ENCODE data around the gene KRT13. TPM values are rescaled to one million over a fixed set of nuclear protein-coding genes. Genes with fewer than 3 reads are reported as not detected.
A peak's percentile ranks its signal among the peaks of the same experiment; 100 is the strongest.

Gene KRT13
- total RNA-seq, 1 experiment from 2014 or later = 0.34 TPM

DNA sequence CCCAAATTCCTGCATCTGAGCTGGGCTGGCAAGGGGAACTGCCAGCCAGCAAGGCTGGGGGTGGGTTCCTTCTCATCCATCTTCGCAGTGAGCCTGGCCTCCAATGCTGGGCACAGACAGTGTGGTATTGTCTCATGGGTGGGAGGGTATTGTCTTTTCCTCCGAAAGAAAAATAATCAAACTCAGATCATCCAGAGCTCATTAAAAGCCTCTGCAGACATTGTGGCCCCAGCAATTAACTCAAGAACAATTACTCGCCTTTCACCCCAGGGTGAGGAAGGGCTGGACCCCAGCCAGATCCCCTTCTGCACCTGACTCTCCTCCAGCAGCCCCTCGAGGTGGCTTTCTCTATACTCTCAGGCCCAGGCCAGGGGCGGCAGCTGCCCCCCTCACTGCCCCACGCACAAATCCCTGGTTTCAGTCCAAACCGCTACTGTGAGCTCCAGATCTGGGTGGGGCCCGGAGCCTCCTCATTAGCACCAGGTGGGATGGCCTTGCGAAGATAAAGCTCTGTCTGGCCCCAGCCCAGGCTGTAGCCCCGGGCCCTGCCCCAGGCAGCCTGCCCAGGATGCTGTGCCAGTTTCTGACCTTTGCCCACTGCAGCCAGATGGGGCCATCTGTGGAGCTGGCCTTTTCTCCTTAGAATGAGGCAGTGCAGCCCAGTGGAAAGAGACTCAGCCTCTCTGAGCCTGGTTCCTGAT, 15.6 kb upstream of the KRT13 start:
- peak; percentile 84 for DNase-seq (ENCODE audit: low read depth)

DNA sequence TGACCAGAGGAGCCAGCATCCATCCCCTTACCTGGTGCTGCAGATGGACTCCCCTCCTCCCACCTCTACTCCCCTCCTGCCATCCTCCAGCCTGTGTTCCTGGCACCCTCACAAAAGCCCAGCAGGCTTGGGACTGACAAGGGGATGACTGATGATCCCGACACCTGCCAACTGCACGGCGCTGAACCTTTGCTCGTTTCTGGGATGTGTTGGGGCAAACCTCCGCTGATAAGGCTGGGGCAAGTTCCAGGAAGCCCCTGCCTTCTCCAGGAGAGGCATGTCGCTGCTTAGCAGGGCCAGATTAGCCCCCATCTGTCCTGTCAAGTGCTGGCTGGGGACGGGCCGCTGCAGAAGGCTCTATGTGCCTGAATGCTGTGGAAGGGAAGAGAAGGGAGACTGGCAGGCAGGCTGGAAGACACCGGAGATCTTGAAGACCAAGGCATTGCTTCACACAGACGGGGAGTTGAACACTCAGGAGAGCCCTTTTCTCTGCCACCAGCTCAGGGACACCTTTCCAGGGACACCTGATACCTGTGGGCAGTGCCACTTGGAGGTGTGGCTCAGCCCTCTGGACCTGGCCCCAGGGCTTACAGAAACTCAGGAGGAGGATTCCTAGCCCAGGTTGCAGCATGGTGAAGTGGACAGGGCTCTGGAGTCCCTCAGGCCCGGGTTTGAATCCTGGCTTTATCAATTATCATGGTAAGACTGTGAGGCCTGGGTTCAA, 14.3 kb upstream of the KRT13 start:
- peak; percentile 73 for DNase-seq (ENCODE audit: low read depth)

DNA sequence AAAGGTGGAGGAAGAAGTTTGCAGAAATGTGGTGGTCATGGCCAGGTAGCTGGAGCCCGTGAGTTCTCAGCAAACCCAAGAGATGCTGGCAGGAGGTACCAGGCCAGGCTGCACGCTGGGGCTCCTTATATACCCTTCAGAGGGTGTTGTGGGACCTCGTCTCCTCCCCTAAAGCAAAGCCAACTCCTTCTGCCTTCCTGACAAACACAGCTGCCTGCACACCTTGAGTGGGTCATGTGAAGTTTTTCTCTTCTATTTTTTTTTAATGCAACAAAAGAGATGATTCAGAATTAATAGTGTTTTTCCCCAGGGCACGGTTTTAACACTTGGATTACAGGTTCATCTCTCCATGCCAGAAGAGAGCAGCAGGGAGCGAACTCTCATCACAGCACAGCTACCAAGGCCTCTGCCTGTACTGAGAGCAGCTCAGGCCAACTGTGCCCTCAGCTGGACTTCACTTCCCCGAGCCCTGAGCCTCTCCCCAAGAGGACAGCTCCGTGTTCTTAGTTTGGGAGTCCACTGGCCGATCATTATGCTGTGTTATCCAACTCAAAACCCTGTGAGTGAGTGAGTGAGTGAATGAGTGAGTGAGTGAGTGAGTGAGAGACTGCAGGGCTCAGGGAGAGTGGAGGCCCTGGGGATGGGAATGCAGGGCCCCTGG, 13.5 kb upstream of the KRT13 start, which contains the start of gene KRT15:
Gene KRT15 (minus strand): TSS at position 102 of the 661 bp plus-strand sequence. CDS start 63 bp downstream, at position 39.
- DNase-seq (ENCODE audit: low read depth) = peak; percentile 89

DNA sequence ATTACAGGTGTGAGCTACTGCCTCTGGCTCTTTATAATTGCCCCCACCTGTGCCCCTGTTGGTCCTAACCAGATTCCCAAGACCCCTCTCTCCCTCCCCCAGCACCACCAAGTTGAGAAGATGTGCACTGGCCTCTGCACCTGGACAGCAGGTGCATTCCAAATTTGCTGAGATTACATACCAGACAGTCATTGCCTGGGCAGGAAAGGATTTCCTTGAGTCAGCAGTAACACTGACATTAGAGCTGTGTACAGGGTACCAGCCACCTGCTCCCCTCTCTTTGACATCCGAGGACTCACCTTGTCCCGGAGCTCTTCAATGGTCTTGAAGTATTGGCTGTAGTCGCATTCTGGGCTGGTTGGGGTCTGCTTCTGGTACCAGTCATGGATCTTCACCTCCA, 12.6 kb upstream of the KRT13 start:
- DNase-seq (ENCODE audit: low read depth) = no peak

DNA sequence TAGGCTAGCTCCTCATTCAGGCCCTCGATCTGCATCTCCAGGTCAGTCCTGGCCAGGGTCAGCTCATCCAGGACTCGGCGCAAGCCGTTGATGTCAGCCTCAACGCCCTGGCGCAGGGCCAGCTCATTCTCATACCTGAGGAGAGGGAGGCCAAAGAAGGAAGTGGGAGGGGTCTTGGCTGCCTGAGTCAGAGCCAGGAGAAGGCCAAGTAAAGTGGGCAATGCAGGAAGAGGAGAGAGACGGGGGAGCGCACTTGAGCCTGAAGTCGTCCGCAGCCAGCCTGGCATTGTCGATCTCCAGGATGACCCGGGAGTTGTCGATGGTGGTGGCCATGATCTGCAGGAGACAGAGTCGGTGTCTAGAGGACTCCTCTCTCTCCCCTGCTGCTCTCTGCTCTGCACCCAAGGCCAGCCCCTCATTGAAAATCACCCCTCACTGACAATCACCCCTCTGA, 11.4 kb upstream of the KRT13 start:
- DNase-seq (ENCODE audit: low read depth) = no peak

DNA sequence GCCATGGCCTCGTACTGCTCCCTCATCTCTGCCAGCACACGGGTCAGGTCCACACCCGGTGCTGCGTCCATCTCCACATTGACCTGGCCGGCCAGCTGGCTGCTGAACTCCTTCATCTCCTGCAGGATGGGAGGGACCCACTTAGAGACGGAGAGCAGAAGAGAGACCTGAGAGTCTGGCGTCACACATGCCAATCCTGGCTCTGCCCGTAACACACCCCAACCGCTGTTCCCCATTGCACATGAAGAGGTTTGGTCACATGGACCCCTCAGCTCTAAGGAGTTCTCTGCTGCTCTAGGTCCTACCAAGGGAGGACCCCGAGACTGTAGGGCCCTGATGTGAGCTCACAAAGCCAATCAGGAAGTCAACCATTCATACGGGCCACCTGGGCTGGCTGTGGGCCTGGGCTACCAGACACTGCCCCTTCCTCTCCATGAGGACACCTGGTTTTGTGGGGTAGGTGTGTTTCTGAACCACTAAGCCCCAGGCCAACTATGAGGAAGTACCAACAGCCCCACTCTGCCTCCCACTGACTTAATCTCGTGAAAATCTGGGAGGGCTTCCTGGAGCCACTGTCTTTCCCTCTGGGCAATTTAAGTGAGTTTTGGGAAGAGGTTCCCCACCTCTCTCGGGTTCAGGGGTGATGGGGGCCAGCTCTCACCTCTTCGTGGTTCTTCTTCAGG, 10.9 kb upstream of the KRT13 start:
- DNase-seq (ENCODE audit: low read depth) = no peak

DNA sequence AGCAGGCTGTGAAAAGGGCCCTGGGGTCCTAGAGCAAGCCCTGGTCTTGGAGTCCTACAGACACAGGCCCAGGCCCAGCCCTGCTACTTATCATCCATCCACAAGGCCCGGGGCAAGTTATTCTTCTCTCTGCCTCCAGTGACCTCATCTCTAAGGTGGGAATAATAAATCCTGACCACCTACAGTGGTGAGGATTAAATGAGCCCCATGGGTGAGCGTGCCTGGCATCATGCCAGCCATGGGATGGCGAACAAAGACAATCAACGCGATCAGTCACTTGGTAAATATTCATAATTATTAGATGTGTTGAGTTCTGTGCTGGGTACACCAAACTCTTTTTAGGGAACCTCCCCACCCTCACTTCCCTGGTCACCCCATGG, 7.7 kb upstream of the KRT13 start:
- no peak for DNase-seq (ENCODE audit: low read depth)

DNA sequence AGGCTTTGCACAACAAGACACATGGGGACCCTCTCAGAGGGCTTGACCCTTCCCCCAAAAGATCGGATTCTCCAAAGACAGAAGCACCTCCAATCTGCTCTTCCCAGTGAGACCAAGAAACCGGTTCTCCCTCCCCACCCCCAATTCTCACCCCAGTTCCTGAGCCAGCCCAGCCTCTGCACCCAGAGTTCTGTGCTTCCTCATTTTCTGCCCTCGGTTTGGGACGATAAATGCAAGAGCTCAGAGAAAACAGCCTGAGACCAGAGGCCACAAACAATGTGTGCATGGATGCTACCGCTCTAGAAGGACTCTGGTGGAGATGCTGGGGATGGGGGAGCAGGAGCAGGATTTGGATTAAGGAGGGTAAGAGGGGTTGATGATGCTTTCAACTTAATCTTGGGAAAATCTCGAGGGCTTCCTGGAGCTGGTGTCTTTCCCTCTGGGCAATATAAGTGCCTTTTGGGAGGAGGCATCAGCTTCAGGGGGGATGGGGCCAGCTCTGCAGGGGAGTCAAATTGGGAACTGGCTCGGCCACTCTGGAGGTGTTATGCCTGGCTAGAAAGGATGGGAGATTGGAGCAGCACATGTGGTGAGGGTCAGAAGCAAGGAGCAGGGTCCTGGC, 7.2 kb upstream of the KRT13 start:
- no peak for DNase-seq (ENCODE audit: low read depth)

DNA sequence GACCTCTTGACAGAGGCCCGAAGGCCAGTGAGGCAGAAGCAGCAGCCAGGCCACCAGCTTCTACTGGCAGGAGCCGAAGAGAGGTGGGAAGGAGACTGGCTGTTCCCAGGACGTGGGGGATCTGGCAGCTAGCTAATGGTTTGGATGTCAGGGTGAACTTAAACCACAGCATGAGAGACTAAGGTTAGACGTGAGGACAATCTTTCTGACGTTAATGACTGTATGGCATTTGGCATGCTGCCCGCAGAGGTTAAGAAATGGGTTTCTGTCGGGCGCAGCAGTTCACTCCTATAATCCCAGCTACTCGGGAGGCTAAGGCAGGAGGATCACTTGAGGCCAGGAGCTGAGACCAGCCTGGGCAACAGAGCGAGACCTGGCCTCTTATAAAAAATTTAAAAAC, 6.3 kb upstream of the KRT13 start:
- DNase-seq (ENCODE audit: low read depth) = no peak

DNA sequence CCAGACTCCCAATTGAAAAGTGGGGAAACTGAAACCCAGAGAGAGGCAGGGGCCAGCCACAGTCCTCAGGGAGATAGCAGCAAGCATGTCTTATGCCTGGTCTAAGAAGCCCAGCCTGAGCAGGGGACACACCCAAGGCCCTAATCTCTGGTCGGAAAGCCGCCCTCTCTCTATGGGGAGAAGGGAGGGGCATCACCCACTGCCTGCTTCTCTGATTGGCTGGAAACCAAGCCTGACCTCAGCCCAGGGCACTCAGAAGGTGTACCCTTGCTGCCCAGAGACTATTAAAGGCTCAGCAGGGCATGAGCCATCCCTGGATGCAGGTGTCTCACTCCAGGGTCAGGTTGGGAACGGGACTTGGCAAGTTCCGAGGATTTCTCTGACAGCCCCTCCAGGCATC, 5.7 kb upstream of the KRT13 start:
- DNase-seq (ENCODE audit: low read depth) = no peak

DNA sequence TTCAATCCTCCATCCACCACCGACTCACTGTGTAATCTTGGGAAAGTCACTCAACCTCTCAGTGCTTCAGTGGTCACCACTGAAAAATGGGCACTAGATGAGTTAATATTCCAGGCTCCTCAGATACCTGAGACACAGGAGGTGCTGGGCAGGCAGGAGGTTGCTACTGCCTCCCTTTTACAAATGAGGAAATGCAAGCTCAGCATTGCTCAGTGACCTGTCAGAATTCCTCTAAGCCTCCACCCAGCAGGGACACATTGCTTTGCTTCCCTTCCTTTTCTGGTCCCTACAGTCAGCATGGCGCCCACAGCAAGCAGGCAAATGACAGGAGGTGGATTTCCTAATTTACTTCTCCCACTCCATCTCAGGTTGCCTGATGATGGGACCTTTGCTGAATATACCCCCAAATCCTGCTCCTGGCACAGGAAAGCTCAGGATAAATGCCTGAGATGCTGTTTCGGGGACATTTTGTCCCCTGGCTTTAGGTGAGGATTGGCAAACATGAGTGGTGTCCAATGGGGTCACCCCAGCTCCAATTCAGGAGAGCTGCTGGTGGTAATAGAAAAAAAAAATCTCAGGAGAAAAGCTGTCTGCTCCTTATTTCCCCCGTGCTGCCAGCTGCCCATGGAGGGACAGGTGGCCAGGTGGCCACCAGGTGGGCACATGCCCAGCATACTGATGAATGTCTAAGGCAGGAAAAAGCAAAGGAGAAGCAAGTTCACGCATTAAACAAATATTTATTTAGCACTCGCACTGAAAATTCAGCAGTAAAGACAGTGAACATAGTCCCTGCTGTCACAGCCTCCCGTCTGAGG, 5.0 kb upstream of the KRT13 start:
- DNase-seq (ENCODE audit: low read depth) = no peak

DNA sequence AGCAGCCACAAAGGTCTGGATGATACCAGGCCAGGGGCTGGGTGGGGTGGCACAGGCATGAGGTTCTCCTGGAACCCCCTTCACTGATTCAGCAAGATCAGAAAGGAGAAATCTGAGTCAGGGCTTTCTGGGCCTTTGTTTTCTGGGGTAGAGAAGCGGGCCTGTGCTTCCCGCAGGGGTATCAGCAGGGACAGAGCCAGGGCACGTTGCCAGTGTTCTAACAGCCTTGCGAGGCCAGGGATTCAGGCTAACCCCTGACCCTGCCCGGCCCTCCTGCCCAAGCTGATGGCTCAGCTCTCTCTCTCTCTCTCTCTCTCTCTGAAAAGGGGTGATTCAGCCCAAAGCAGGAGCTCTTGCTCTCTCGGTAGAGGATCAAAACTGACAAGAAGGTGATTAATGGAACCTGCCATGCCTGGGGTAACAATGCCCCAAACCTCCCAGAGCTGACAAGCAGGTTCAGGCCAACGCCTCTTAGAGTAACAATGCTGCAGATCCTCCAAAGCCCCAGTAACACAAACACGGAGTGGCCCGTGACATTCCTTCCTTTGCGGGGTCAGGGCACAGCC, 2.0 kb upstream of the KRT13 start:
- peak; percentile 74 for DNase-seq (ENCODE audit: low read depth)

DNA sequence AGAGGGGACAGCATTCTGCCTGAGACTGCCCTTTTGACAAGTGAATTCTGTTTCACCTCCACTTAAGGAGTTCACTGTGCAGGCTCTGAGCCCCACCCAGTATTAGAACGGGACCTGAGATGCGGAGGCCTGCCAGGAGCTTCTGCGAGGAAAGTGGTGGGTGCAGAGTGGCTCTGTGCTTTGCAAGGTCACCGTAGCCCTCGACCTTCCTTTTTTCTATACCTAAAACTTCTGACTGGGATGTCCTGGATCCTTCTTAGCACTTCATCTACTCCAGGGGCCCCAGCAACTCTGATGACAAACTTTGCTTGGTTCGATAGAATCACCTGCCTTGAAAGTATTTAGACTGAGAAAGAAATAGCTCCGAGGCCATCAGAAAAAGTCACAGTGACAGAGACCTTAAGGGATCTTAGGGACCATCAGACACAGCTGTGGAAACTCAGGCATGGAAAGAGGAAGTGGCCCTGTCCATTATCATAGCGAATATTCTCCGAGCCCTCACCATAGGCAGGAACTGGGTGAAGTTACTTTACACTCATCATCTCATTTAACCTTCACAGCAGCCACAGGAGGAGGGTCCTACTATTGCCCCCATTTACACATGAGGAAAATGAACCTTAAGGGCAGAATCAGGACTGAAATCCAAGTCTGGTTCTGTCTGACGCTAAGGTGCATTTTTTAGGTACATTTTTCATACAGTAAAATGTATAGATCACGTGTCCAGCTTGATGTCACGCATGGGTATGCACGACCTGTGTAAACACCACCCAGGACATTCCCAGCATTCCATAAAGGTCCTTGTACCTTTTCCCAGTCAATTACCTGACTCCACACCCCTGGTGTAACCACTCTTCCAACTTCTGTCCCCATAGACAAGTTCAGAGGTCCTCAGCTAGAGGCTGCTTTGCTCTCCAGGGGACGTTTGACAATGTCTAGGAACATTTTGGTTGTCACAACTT, 676 bp upstream of the KRT13 start:
- DNase-seq (ENCODE audit: low read depth) = no peak

DNA sequence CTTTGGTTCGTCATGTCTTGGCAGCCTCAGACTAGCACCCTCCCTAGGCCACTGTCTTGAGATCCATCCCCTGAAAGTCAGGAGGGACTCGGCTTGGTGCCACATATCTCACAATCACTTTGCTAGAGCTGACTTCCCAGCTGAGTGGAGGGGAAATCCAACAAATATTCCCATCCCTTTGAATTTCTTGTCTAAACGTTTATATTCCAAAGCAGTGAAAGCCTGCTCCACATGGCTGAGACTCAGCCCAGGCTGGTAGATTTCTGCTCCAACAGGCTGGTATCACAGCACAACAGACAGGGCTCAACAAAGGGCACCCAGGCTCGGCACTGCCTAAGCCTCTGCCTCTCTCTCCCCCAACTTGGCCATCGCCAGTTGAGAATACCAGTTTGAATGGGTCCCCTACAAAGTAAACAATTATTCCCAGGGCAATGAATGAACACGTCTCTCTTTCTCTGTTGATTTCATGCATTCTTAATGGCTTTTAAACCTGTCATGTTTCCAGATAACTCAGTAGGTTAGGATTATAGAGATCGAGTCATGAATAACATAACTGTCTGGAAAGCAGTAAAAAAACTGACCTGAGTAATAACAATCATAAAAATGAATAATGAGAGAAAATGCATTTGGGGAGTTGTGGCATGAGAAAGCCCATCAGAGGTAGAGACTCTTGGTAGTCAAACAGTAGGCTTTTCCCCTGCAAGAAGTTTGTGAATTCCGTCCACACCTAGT, 1.0 kb downstream of the KRT13 start:
- DNase-seq (ENCODE audit: low read depth) = peak; percentile 38

DNA sequence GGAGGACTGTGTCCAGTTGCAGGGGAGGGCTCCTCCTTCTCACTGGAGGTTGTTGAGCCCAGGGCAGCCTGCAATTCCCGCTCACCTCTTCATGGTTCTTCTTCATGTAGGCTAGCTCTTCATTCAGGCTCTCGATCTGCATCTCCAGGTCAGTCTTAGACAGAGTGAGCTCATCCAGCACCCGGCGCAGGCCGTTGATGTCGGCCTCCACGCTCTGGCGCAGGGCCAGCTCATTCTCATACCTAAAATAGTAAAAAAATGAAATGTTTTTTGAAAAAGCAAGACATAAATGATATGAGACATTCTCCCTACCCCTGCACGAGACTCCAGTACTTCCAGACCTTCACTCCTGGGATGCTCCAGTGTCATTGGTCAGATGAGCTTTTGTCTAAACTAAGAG, 2.2 kb downstream of the KRT13 start:
- DNase-seq (ENCODE audit: low read depth) = no peak

DNA sequence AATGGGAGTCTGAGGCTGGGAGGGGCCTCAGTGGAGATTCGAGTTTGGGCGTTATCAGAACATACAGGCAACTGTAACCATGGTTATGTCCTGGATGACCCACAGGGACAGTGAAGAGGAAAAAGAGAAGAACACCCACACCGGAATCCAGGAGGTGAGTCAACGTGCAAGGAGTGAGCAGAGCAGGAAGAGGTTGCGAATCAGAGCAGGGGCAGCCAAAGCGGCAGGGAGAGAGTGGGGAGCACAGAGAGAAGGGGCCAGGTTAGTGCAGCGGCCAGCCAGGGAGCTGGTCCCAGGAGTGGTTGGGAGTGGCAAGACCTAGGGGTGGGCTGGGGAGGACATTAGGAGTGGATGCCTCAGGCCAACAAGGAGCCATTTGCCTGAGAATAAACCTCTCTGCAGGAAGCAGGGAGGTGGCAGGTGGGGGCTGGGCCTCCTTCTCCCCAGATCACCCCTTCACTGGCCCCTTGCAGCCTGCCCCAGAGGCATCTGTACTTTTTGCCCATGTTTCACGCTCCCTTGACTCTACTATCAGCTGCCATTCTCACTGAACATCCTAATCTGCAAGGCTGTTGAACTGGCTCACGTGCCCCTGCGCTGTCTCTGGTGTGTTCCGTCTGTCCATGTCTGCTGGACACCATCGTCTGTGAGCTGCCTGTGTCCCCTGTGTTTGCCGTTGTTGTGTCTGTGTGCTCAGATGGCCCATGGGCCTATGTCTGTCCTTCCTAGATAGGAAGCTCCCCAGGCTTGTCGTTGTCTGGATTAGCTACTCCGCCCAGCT, 5.1 kb downstream of the KRT13 start:
- peak; percentile 94 for DNase-seq (ENCODE audit: low read depth)

DNA sequence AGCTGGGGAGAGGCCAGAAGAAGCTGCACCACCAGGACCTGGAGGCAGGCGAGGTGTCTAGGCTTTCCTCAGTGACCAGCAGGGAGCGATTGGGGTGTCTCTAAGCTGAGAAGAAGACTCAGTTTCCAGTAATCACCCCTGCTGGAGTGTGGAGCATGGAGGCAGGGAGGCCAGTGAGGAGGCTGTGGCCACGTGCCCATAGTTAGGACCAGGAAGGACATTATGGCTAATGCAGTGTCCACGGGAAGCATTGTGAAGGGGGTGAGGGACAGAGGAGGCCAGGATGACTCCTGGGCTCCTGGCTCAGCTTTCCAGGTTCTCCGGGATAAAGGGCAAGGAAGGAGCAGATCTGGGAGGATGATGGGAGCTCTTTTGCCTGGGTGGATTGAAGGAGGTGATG, 5.7 kb downstream of the KRT13 start:
- DNase-seq (ENCODE audit: low read depth) = no peak

DNA sequence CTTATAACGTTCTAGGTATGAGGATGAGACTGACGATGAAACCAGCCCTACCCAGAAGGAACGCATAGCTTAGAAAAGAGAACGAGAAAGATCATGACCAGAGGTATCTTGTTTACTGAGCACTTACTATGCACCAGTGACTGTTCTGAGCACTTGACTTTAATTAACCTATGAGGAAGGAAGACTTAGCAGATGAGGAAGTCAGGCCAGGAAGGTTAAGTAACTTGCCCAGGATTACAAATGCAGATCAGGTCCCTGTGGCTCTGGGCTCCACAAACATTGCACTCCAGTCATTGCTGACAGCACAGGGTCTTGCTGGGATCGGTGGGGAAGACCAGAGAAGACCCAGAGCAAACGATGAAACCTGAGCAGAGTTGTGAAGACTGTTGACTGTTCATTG, 7.1 kb downstream of the KRT13 start:
- DNase-seq (ENCODE audit: low read depth) = no peak

All from M059J (cell line).